Keratinocyte (primary cell): ENCODE measurements around the gene BAIAP2.

Source experiments
- CTCF ChIP-seq, 3 experiments: IDR thresholded peaks in 1 of 3; conservative IDR thresholded peaks in 1 of 3; optimal IDR thresholded peaks in 1 of 3; 2 replicates in 2 of 3; 3 replicates in 1 of 3; pipeline versions ENCODE3 to v1.5.1; 2011; ENCODE audit warnings: low read length in 3 of 3, mild to moderate bottlenecking in 3 of 3, moderate library complexity in 2 of 3, control low read depth in 1 of 3, inconsistent platforms in 1 of 3; ENCODE audit not compliant: insufficient read depth in 2 of 3; ENCODE audit errors: extremely low read depth in 1 of 3
- EZH2 ChIP-seq: IDR thresholded peaks from one replicate; pipeline ENCODE4 v1.6.1; 2012; ENCODE audit warnings: inconsistent platforms, mild to moderate bottlenecking, low read length, moderate library complexity

- TF ChIP-seq CTCF (optimal IDR thresholded peaks at IDR 0.05 in 1 of 3, IDR thresholded peaks at IDR 0.05 in 1 of 3, conservative IDR thresholded peaks at IDR 0.05 in 1 of 3; ENCODE audit: extremely low read depth in 1 of 3, insufficient read depth in 2 of 3, low read length in 3 of 3) = no peak
- no peak for TF ChIP-seq EZH2
Observed at GRCh38 chr17:81095383-81095762, 60.4 kb downstream of the BAIAP2 start.
